Hepatocyte (in vitro differentiated cells): ENCODE data around the gene ITM2B. TPM values are rescaled to one million over a fixed set of nuclear protein-coding genes. Genes with fewer than 3 reads are reported as not detected.

Source experiments
- DNase-seq: peaks from one replicate; pipeline ENCODE4 v3.0.0-alpha.2; 2016; ENCODE audit warnings: low spot score
- H2AFZ ChIP-seq: fragments of 200-600 bp; sonication (generic); 2 replicates; pipeline ENCODE4 v1.6.0; 2016; ENCODE audit warnings: antibody characterized with exemption, mild to moderate bottlenecking
- H3K27ac ChIP-seq: fragments of 200-600 bp; sonication (generic); 2 replicates; pipeline ENCODE4 v1.5.1; 2016; ENCODE audit warnings: mild to moderate bottlenecking
- H3K27me3 ChIP-seq: fragments of 200-600 bp; sonication (generic); 2 replicates; pipeline ENCODE4 v1.6.1; 2016
- H3K36me3 ChIP-seq: fragments of 200-600 bp; sonication (generic); replicated peaks from 2 replicates; pipeline ENCODE4 v1.5.1; 2016; ENCODE audit warnings: low read depth; ENCODE audit not compliant: insufficient read depth
- H3K4me1 ChIP-seq: fragments of 200-600 bp; sonication (generic); 2 replicates; pipeline ENCODE4 v1.5.1; 2016; ENCODE audit warnings: mild to moderate bottlenecking, moderate library complexity; ENCODE audit not compliant: insufficient read depth
- H3K4me2 ChIP-seq: fragments of 200-600 bp; sonication (generic); 2 replicates; pipeline ENCODE4 v1.6.0; 2016
- H3K4me3 ChIP-seq: fragments of 200-600 bp; sonication (generic); 2 replicates; pipeline ENCODE4 v1.5.1; 2016; ENCODE audit warnings: mild to moderate bottlenecking
- H3K79me2 ChIP-seq: fragments of 200-600 bp; sonication (generic); 2 replicates; pipeline ENCODE4 v1.6.0; 2017; ENCODE audit warnings: mild to moderate bottlenecking
- H3K9me2 ChIP-seq: fragments of 200-600 bp; sonication (generic); replicated peaks from 2 replicates; pipeline ENCODE4 v1.6.0; 2017; ENCODE audit warnings: mild to moderate bottlenecking; ENCODE audit not compliant: insufficient read depth
- H3K9me3 ChIP-seq: fragments of 200-600 bp; sonication (generic); 2 replicates; pipeline ENCODE4 v1.5.1; 2016; ENCODE audit warnings: low read depth, mild to moderate bottlenecking
- H4K20me1 ChIP-seq: fragments of 200-600 bp; sonication (generic); 2 replicates; pipeline ENCODE4 v1.6.0; 2016; ENCODE audit warnings: mild to moderate bottlenecking; ENCODE audit not compliant: insufficient read depth, poor library complexity, severe bottlenecking
- CTCF ChIP-seq: fragments of 200-600 bp; sonication (generic); IDR thresholded peaks from 2 replicates; pipeline ENCODE4 v1.5.1; 2016; ENCODE audit warnings: antibody characterized with exemption, mild to moderate bottlenecking; ENCODE audit not compliant: poor library complexity
- EZH2 ChIP-seq: fragments of 200-600 bp; sonication (generic); IDR thresholded peaks from 2 replicates; pipeline ENCODE4 v1.6.1; 2016; ENCODE audit warnings: antibody characterized with exemption, mild to moderate bottlenecking, borderline replicate concordance
- EZH2phosphoT487 ChIP-seq: fragments of 200-600 bp; sonication (generic); IDR thresholded peaks from one replicate; pipeline ENCODE4 v1.6.1; 2018; ENCODE audit warnings: antibody characterized with exemption, mild to moderate bottlenecking, low read depth, moderate library complexity; ENCODE audit not compliant: unreplicated experiment, severe bottlenecking
- WGBS: methylation state at CpG from one replicate; pipeline ENCODE4 v1.1.6; 2016; ENCODE audit warnings: low lambda C conversion rate; ENCODE audit errors: missing lambda C conversion rate; 5-methylcytosine and 5-hydroxymethylcytosine counted together
- polyA plus RNA-seq: library from polyadenylated mRNA; unstranded; fragments of >200 nt; fragmentation: Nextera tagmentation; extraction: Ambion mirVana; gene quantifications from 2 replicates; pipeline ENCODE4 v1.2.1, GENCODE V29; 2016
- total RNA-seq: library from RNA; depleted of rRNA; stranded (reverse); fragments of >200 nt; gene quantifications from 2 replicates; pipeline ENCODE4 v1.2.3, GENCODE V29; 2014

ITM2B gene
- total and polyA plus RNA-seq, 2 experiments from 2014 or later = 449 to 588 TPM

- Histone ChIP-seq H3K79me2 (peaks cover 10% of the 10 kb centered on the region), H2AFZ (no peak overlapping the region), H3K36me3 (peaks cover 1% of the 10 kb centered on the region), H3K9me2 (no peaks in the 10 kb centered on the region), H3K4me2 (no peak overlapping the region), H3K4me1 (no peaks in the 10 kb centered on the region), H3K27me3 (no peaks in the 10 kb centered on the region), H3K4me3 (no peak overlapping the region), H3K9me3 (no peaks in the 10 kb centered on the region), H4K20me1 (no peaks in the 10 kb centered on the region), H3K27ac (no peak overlapping the region)
- 96% methylated on average over 2 of the region's 2 CpGs for WGBS
- DNase-seq = no peak
- TF ChIP-seq CTCF = no peak
- TF ChIP-seq EZH2 = no peak
- TF ChIP-seq EZH2phosphoT487 = no peak
These were observed 31.1 kb downstream of the ITM2B start for GRCh38 chr13:48264058-48264457.

GRCh38 chr13:48265217-48265815 is 32.3 kb downstream of the ITM2B start:
- no peaks in the 10 kb centered on the region for H3K4me1 ChIP-seq
- TF ChIP-seq EZH2phosphoT487 (no peak), CTCF (no peak), EZH2 (no peak)

GRCh38 chr13:48266150-48266549 is 33.1 kb downstream of the ITM2B start:
- no peak for DNase-seq
- TF ChIP-seq CTCF (no peak), EZH2phosphoT487 (no peak), EZH2 (no peak)

More at GRCh38 chr13:48265217-48265815, 32.3 kb downstream of the ITM2B start:
- Histone ChIP-seq H3K4me3 (no peak overlapping the region), H3K27me3 (no peaks in the 10 kb centered on the region), H2AFZ (no peak overlapping the region), H3K79me2 (peaks cover 7% of the 10 kb centered on the region), H3K27ac (no peak overlapping the region), H3K36me3 (no peaks in the 10 kb centered on the region), H4K20me1 (no peaks in the 10 kb centered on the region), H3K9me2 (no peaks in the 10 kb centered on the region), H3K4me2 (no peak overlapping the region), H3K9me3 (no peaks in the 10 kb centered on the region)
- no peak for DNase-seq
- 93% methylated on average over 8 of the region's 8 CpGs for whole genome bisulfite sequencing

More at GRCh38 chr13:48266150-48266549, 33.1 kb downstream of the ITM2B start:
- Histone ChIP-seq H2AFZ (no peak overlapping the region), H3K4me1 (no peaks in the 10 kb centered on the region), H3K79me2 (peaks cover 3% of the 10 kb centered on the region), H3K9me2 (no peaks in the 10 kb centered on the region), H3K36me3 (no peaks in the 10 kb centered on the region), H3K27me3 (no peaks in the 10 kb centered on the region), H3K4me2 (no peak overlapping the region), H3K27ac (no peak overlapping the region), H3K9me3 (no peaks in the 10 kb centered on the region), H3K4me3 (no peak overlapping the region), H4K20me1 (no peaks in the 10 kb centered on the region)
